Stimulated activated naive B cell treated with anti-CD40 and anti-IgM and Interleukin-4, amounts not matched to agents 10 μg/mL and 1 μg/mL and 100 μg/mL, for 72 hours (primary cell): ENCODE results near the gene MEGF11.

Source experiments
- ATAC-seq, 2 donors: fragments of 150-1000 bp; cut with Tn5 transposase; replicated peaks; 2 replicates each; pipeline ENCODE4 v1.10.0; 2021; ENCODE audit warnings: moderate library complexity in 1 of 2
- DNase-seq: peaks from one replicate; pipeline ENCODE4 v3.0.0; 2021
- H3K27ac Mint-ChIP-seq: one replicate; pipeline ENCODE4 v1.8.0; 2022; ENCODE audit warnings: mild to moderate bottlenecking, mixed read lengths
- H3K27me3 Mint-ChIP-seq, 2 donors: one replicate each; pipeline ENCODE4 v1.8.0; 2022; ENCODE audit warnings: mixed read lengths in 2 of 2
- H3K36me3 Mint-ChIP-seq, 2 donors: one replicate each; pipeline ENCODE4 v1.8.0; 2022; ENCODE audit warnings: mixed read lengths in 2 of 2, mild to moderate bottlenecking in 1 of 2
- H3K4me1 Mint-ChIP-seq, 2 donors: one replicate each; pipeline ENCODE4 v1.8.0; 2022; ENCODE audit warnings: mixed read lengths in 2 of 2, mild to moderate bottlenecking in 1 of 2
- H3K4me3 Mint-ChIP-seq, 2 donors: one replicate each; pipeline ENCODE4 v1.8.0; 2022; ENCODE audit warnings: mild to moderate bottlenecking in 2 of 2, mixed read lengths in 2 of 2, moderate library complexity in 1 of 2
- H3K9me3 Mint-ChIP-seq, 2 donors: one replicate each; pipeline ENCODE4 v1.8.0; 2022; ENCODE audit warnings: mixed read lengths in 2 of 2, mild to moderate bottlenecking in 1 of 2

The MEGF11 gene

GRCh38 chr15:66077320-66077663 lies 176.3 kb downstream of the MEGF11 start:
- peaks cover 25 to 32% of the 10 kb centered on the region in 2 donors for H3K27me3 Mint-ChIP-seq
- no peak for ATAC-seq
- no peak for DNase-seq
- no peak overlapping the region for H3K27ac Mint-ChIP-seq
- H3K9me3 Mint-ChIP-seq: no peaks in the 10 kb centered on the region
- no peak overlapping the region for H3K4me3 Mint-ChIP-seq
- H3K36me3 Mint-ChIP-seq: no peaks in the 10 kb centered on the region
- no peaks in the 10 kb centered on the region for H3K4me1 Mint-ChIP-seq

DNA sequence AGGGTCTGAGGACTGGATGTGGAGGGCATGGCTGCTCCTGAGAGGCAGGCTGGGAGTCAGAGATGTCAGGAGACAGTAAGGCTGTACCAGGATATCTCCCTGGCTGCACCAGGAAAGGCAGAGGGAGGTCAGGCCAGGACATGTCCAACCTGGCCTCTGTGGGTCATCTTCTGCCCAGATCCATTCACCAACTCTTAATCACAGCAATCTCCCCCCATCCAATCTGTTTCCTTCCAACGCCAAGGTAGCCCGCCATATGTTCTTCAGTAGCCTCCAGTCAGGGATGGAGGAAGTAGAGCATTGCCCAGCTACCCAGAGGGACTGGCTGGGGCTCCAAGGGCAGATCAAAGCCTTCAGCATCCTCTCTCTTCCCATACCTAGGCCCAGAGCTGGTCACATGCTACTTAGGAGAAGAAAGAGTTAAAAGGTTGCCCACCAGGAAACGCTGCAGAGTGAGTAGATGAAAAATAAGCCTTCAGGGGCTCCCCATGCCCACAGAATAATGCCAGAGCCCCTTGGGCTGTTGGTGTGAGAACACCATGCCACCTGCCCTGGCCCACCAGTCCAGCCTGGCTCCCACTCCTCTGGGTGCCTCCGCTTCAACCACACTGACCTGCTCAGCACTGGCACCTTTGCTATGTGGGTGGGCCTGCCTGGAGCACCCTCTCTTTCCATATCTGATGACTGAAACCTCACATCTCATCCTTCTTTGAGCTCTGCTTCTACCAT lies 176.8 kb downstream of the MEGF11 start:
- Mint-ChIP-seq H3K27me3 (peaks cover 25 to 32% of the 10 kb centered on the region in 2 donors), H3K27ac (no peak overlapping the region), H3K4me3 (no peak overlapping the region), H3K4me1 (no peaks in the 10 kb centered on the region), H3K9me3 (no peaks in the 10 kb centered on the region), H3K36me3 (no peaks in the 10 kb centered on the region)
- no peak for DNase-seq
- ATAC-seq: no peak

GRCh38 chr15:66075947-66076346 lies 177.6 kb downstream of the MEGF11 start:
- H3K27me3 Mint-ChIP-seq: peaks cover 25 to 32% of the 10 kb centered on the region in 2 donors
- no peak for ATAC-seq
- no peaks in the 10 kb centered on the region for H3K4me1 Mint-ChIP-seq

DNA sequence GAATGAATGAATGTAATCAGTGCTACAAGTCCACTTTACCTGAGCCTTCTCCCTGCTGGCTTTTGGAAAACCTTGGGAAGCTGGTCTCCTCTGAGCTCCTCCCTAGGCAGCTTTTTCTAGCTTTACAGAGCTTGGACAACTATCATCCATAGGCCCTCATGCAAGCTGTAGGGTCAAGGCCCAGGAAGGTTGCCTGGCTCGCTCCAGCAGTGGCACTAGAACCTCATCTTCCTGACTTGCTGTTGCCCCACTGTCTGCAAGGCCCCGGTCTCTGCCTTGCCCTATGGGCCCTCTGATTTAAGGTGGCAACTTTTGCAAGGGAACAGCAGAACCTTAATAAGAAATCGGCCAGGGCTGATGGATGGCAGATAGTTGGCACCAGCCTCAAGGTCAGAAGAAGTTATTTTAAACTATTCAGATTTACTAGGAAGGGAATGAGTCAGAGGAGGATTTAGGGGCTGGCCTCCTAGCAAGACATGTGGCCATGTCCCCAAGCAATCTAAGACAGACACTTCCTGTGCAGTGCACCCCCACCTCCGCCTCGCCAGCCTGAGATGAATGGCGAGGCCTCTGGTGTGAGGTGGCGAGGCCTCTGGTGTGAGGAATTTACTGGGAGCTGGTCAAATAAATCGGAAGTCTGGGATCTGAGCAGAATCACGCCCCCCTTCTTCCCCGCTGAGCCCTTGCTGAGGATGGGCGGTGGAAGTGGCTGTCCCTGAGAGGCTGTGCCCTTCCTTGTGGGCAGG lies 180.8 kb downstream of the MEGF11 start:
- ATAC-seq (peak in 1 of 2 donors; percentile 55), DNase-seq (no peak)
- Mint-ChIP-seq H3K4me3 (no peak overlapping the region), H3K4me1 (no peaks in the 10 kb centered on the region), H3K9me3 (no peaks in the 10 kb centered on the region), H3K27me3 (peaks cover 15 to 21% of the 10 kb centered on the region in 2 donors), H3K27ac (no peak overlapping the region), H3K36me3 (no peaks in the 10 kb centered on the region)

More at GRCh38 chr15:66075947-66076346, 177.6 kb downstream of the MEGF11 start:
- no peak for DNase-seq
- no peaks in the 10 kb centered on the region for H3K36me3 Mint-ChIP-seq
- H3K9me3 Mint-ChIP-seq: no peaks in the 10 kb centered on the region
- H3K4me3 Mint-ChIP-seq: no peak overlapping the region
- no peak overlapping the region for H3K27ac Mint-ChIP-seq

DNA sequence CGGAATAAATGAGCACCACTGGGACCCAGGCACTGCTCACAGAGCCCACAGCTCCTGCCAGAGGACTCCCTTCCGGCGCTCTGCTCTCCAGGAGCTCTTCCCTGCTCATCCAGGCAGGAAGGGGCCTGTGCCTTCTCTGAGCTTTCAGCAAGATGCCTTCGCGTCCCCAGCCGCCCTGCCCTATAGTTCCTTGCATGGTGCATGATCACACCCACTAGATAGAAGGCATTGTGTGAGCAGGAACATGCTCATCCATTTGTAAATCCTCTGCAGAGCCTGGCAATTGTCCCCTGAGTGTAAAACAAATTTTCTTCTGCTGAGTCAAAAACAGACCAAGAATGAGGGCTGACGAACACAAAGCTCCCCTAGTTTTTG lies 181.6 kb downstream of the MEGF11 start:
- Mint-ChIP-seq H3K27me3 (peaks cover 7 to 13% of the 10 kb centered on the region in 2 donors), H3K4me1 (no peaks in the 10 kb centered on the region), H3K27ac (no peak overlapping the region), H3K9me3 (no peaks in the 10 kb centered on the region), H3K4me3 (no peak overlapping the region), H3K36me3 (no peaks in the 10 kb centered on the region)
- ATAC-seq (peak in 1 of 2 donors; percentile 23), DNase-seq (no peak)

GRCh38 chr15:66071160-66071920 lies 182.2 kb downstream of the MEGF11 start:
- Mint-ChIP-seq H3K9me3 (no peaks in the 10 kb centered on the region), H3K4me1 (no peaks in the 10 kb centered on the region), H3K4me3 (no peak overlapping the region)

GRCh38 chr15:66070220-66070934 lies 183.2 kb downstream of the MEGF11 start:
- H3K27ac Mint-ChIP-seq: no peak overlapping the region
- no peak for ATAC-seq
- no peaks in the 10 kb centered on the region for H3K36me3 Mint-ChIP-seq
- no peaks in the 10 kb centered on the region for H3K9me3 Mint-ChIP-seq
- no peak overlapping the region for H3K4me3 Mint-ChIP-seq
- no peak for DNase-seq
- no peaks in the 10 kb centered on the region for H3K27me3 Mint-ChIP-seq
- no peaks in the 10 kb centered on the region for H3K4me1 Mint-ChIP-seq

More at GRCh38 chr15:66071160-66071920, 182.2 kb downstream of the MEGF11 start:
- Mint-ChIP-seq H3K27me3 (peaks cover 7% of the 10 kb centered on the region in 2 donors), H3K36me3 (no peaks in the 10 kb centered on the region), H3K27ac (no peak overlapping the region)
- no peak for DNase-seq
- ATAC-seq: no peak

DNA sequence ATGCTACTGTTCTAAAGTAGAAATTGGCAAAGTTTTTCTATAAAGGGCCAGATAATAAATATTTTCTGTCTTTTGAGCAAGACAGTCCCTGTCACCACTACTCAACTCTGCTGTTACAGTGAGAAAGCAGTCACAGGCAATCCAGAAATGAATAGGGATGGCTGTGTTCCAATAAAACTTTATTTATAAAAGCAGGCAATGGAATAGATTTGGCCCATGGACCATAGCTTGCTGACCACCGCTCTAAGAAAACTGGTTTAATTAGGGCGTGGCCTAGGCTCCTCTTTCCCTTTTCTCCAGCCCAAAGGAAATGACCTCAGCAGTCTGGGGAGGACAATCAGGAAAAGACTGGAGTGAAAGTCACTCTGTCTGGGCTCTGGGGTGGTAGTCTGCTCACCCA lies 183.8 kb downstream of the MEGF11 start:
- H3K4me3 Mint-ChIP-seq: no peak overlapping the region
- no peaks in the 10 kb centered on the region for H3K9me3 Mint-ChIP-seq
- no peaks in the 10 kb centered on the region for H3K4me1 Mint-ChIP-seq
- peaks cover 4 to 5% of the 10 kb centered on the region in 2 donors for H3K27me3 Mint-ChIP-seq
- ATAC-seq: no peak
- H3K27ac Mint-ChIP-seq: no peak overlapping the region
- no peaks in the 10 kb centered on the region for H3K36me3 Mint-ChIP-seq
- no peak for DNase-seq

GRCh38 chr15:66068801-66069200 lies 184.7 kb downstream of the MEGF11 start:
- H3K27me3 Mint-ChIP-seq: peaks cover 4 to 5% of the 10 kb centered on the region in 2 donors
- no peaks in the 10 kb centered on the region for H3K4me1 Mint-ChIP-seq
- ATAC-seq: no peak
- H3K9me3 Mint-ChIP-seq: no peaks in the 10 kb centered on the region
- H3K4me3 Mint-ChIP-seq: no peak overlapping the region
- H3K36me3 Mint-ChIP-seq: no peaks in the 10 kb centered on the region
- no peak for DNase-seq
- no peak overlapping the region for H3K27ac Mint-ChIP-seq

GRCh38 chr15:66067687-66068086 lies 185.9 kb downstream of the MEGF11 start:
- Mint-ChIP-seq H3K36me3 (no peaks in the 10 kb centered on the region), H3K27me3 (peaks cover 4 to 5% of the 10 kb centered on the region in 2 donors), H3K27ac (no peak overlapping the region), H3K4me3 (no peak overlapping the region), H3K9me3 (peaks cover 0 to under 1% of the 10 kb centered on the region in 2 donors), H3K4me1 (no peaks in the 10 kb centered on the region)
- DNase-seq: no peak
- ATAC-seq: no peak

- Mint-ChIP-seq H3K27me3 (peaks cover 4 to 5% of the 10 kb centered on the region in 2 donors), H3K9me3 (peaks cover 0 to 1% of the 10 kb centered on the region in 2 donors), H3K36me3 (no peaks in the 10 kb centered on the region), H3K27ac (no peak overlapping the region), H3K4me3 (no peak overlapping the region), H3K4me1 (no peaks in the 10 kb centered on the region)
- ATAC-seq (no peak), DNase-seq (no peak)
Observed at GRCh38 chr15:66066481-66066880, 187.1 kb downstream of the MEGF11 start.

DNA sequence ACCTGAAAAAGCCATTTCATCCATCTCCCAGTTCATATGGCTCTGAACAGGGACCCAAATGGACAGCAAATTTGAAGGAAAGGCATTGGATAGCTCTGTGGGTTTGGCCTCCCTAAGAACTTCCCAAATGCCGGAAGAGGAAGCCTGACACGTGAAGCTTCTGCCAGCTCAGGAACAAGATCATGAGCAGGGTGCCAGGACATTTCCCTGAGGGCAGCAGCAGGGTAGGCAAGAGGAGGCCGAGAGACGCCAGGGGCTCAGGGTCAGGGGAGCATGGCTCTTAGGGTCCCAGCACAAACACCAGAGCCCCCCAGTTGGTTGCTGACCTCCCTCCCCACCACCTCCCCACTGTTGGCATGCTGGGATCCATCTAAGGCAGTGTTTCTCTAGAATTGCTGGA lies 187.5 kb downstream of the MEGF11 start:
- no peaks in the 10 kb centered on the region for H3K36me3 Mint-ChIP-seq
- no peak overlapping the region for H3K27ac Mint-ChIP-seq
- no peaks in the 10 kb centered on the region for H3K4me1 Mint-ChIP-seq
- H3K27me3 Mint-ChIP-seq: peaks cover 4 to 5% of the 10 kb centered on the region in 2 donors
- no peak for DNase-seq
- H3K4me3 Mint-ChIP-seq: no peak overlapping the region
- ATAC-seq: no peak
- H3K9me3 Mint-ChIP-seq: peaks cover 0 to 1% of the 10 kb centered on the region in 2 donors

DNA sequence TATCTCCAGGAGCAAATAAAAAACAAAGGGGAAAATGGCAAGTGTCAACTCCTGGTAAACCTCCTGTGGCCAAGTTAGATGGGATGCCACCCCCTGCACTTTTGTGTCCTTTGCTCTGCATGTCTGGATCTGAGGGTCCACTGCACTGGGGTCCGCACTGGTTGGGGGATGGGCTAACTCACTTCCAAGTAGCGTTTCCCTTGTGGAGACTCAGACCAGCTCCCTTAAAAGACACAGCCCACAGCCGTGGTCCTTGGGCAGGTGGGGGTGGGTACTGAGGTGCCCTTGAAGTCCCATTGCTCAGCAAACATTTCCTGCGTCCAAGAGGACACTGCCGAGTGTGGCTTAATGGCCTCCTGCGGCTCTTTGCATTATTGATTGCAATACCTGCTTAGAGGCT lies 188.2 kb downstream of the MEGF11 start:
- no peak overlapping the region for H3K27ac Mint-ChIP-seq
- DNase-seq (no peak), ATAC-seq (no peak)
- peaks cover 0 to 1% of the 10 kb centered on the region in 2 donors for H3K9me3 Mint-ChIP-seq
- H3K27me3 Mint-ChIP-seq: peaks cover 9 to 11% of the 10 kb centered on the region in 2 donors
- no peak overlapping the region for H3K4me3 Mint-ChIP-seq
- H3K4me1 Mint-ChIP-seq: no peaks in the 10 kb centered on the region
- H3K36me3 Mint-ChIP-seq: no peaks in the 10 kb centered on the region

DNA sequence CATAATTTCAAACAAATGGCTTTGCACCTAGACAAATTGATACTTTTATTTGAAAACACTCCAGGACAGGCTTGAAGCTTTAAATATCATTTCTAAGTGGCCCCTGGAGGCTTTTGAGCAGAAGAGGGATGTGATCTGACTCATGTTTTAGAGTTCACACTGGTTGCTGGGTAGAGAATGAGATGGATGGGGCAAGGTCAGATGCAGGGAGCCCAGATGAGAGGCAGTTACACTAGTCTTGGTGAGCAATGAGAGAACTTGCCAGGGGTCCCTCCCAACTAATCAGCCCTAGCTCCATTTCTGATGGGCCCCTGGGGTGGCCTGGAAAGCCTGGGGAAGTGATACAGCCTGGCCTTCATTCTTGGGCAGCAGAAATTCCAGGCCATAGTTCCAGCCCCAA lies 190.4 kb downstream of the MEGF11 start:
- Mint-ChIP-seq H3K4me3 (no peak overlapping the region), H3K4me1 (no peaks in the 10 kb centered on the region), H3K27me3 (peaks cover 10 to 19% of the 10 kb centered on the region in 2 donors), H3K36me3 (no peaks in the 10 kb centered on the region), H3K9me3 (peaks cover 0 to 1% of the 10 kb centered on the region in 2 donors), H3K27ac (no peak overlapping the region)
- no peak for ATAC-seq
- no peak for DNase-seq
